Fibroblast of pulmonary artery (primary cell): ENCODE results near the gene SHROOM3.

Experiments
- DNase-seq: peaks from one replicate; pipeline ENCODE4 v3.0.0-alpha.2; 2010; ENCODE audit warnings: low read depth
- H3K4me3 ChIP-seq: replicated peaks from 2 replicates; pipeline ENCODE4 v1.5.1; 2011; ENCODE audit warnings: low read depth, mild to moderate bottlenecking, control low read depth, low read length, moderate library complexity
- TF ChIP-seq, protein P1 (sequence below): IDR thresholded peaks from 2 replicates; pipeline ENCODE4 v1.5.1; 2011; ENCODE audit warnings: mild to moderate bottlenecking, control low read depth, low read length, inconsistent platforms; ENCODE audit errors: missing control alignments

Gene SHROOM3

DNA sequence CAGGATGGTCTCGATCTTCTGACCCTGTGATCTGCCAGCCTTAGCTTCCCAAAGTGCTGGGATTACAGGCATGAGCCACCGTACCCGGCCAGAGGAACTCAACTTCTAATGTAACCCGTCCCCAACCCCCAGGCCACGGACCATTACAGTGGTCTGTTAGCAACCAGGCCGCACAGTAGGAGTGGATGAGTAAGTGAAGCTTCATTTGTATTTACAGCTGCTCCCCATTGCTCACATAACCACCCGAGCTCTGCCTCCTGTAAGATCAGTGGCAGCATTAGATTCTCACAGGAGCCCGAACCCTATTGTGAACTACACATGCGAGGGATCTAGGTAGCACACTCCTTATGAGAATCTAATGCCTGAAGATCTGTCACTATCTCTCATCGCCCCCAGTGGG is 119.6 kb downstream of the SHROOM3 start:
- DNase-seq = no peak
- no peak overlapping the region for H3K4me3 ChIP-seq
- TF ChIP-seq, protein P1, sequence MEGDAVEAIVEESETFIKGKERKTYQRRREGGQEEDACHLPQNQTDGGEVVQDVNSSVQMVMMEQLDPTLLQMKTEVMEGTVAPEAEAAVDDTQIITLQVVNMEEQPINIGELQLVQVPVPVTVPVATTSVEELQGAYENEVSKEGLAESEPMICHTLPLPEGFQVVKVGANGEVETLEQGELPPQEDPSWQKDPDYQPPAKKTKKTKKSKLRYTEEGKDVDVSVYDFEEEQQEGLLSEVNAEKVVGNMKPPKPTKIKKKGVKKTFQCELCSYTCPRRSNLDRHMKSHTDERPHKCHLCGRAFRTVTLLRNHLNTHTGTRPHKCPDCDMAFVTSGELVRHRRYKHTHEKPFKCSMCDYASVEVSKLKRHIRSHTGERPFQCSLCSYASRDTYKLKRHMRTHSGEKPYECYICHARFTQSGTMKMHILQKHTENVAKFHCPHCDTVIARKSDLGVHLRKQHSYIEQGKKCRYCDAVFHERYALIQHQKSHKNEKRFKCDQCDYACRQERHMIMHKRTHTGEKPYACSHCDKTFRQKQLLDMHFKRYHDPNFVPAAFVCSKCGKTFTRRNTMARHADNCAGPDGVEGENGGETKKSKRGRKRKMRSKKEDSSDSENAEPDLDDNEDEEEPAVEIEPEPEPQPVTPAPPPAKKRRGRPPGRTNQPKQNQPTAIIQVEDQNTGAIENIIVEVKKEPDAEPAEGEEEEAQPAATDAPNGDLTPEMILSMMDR = no peak

DNA sequence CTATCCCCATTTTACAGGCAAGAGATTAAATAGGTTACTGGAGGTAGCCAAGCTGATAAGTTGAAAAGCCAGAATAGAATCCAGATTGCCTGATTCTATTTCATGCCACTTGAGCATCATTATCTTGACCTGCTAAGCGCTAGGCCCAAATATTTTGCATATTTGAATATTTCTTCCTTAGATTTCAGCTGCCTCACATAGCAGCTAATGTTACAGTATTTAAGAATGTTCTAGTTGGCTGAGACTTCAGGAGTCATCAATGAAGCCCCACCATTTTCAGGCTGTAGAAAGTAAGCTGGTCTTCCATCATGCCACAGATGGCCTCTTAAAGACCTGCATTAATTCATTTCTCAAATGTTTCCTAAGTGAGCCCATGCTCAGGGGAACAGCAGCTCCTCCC is 121.4 kb downstream of the SHROOM3 start:
- no peak for DNase-seq
- TF ChIP-seq, protein P1 = no peak

DNA sequence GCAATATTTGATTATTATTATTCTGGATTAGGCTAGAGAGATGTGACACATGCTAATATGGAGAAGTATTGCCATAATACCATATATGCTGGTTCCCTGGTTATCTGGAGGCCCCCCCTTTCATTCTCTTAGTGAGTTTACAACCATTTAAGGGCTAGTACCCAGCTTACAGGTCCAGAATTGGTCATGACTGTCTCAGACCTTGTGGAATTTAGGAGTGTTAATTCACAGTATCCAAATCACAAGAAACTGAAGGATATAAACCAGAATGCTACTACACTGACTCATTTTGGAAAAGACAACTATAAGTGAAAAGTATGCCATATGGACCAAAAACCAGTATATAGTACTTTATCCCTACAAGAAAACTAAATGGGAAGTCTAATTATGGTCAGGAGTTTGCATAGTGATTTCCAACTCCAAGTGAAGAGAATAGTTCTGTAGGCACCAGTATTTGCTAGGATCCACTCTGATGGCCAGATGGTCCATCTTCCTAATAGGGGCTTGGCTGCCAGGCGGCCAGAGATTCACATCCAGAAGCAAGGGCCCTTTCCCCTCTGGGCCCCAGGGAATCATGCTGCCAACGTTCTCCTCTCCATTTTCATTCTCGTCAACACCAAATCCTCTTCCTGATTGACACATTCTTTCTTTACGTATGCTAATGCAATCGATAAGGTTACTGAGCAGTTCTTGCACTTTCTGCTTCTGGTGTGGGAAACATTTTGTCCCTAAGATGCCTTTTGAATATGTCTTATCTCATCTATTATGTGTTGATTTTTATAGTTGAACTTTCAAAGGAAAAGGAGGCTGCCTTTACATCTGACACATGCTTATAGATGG is 123.6 kb downstream of the SHROOM3 start:
- no peak for DNase-seq
- H3K4me3 ChIP-seq = no peak overlapping the region
- TF ChIP-seq, protein P1 = no peak

More for the DNA sequence above, 121.4 kb downstream of the SHROOM3 start:
- H3K4me3 ChIP-seq = no peak overlapping the region

DNA sequence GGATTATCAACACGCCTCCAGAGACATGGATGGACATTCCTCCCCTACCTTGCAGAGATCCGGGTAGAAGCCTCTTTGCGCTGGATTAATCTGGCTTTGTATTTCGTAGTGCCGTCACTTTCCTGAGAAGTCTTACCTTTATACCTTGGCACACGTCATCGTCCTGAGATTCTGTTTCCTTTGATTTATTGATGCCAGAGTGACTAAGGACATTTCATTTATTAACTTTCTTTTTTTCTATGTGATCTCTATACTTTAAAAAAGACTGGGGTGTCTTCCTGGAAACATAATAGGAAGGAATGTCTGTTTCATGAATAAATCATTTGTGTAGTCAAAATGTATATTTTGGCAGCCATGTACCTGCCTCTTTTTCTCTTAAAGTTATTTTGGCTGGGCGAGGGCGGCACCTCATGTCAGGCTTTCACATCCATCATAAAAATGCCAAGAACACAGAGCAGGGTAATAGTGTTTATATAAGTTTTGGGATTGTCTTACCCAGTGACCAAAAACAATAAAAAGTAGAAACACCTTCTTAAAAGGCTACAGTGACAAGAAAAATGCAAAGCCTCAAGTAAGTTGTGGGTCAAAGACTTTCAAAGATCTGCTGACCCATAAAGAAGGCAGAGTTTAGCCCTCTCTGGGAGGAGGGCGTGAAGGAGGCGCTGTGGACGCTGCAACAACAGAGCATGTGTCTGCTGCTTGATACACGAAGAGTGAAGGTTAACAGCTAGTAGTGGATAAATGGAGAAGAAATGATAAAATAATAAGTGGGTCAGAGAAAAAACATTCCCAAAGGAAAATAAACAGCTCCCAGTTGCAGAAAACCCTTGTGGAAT is 124.4 kb downstream of the SHROOM3 start:
- DNase-seq = no peak
- H3K4me3 ChIP-seq = no peak overlapping the region
- TF ChIP-seq, protein P1 = no peak

DNA sequence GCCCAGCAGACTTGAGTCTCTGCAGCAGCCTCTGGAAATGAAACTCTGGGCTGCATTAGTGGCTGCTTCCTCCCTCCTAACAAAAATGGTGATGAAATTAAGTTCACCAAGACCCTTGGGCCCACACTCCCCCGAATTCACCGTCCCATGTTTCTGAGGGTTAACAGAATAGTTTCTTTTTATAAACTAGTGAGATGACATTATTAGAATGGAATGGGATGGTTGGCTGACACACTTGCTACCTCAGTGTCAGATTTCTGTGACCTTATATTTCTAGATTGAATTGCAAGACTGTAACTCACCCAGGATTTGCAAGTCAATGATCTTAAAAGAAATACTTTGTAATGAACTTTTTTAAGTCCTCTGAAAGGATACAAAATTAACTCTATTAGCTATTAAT is 127.1 kb downstream of the SHROOM3 start:
- DNase-seq = peak; percentile 60
- H3K4me3 ChIP-seq = no peak overlapping the region
- TF ChIP-seq, protein P1 = no peak

DNA sequence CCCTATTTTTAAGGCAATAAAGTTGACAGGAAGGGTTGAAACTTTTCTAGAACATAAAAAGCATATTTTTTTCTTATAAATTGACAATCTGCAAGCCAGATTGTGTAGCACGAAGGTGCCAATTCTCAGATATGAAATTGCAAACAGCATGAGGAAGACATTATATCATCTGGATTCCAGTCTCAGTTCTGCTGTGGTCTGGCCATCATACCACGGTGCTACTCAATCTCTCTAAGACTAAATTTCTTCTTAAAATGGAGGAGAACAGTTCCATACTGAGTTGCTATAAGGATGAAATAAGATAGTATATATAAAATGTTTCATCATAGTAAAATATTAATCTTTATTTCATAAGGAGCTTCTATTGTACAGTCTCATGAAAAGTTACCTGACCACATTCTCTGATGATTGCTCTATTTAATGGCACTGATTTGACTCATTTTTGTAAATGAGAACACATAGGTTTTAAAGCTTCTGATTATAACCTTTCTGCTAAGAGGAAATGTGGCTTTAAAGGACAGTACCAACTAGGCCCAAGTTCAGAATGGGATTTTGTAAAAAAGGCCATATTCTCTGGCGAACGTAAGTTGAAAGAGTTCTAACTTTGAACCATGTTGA is 127.9 kb downstream of the SHROOM3 start:
- TF ChIP-seq, protein P1 = no peak
- no peak for DNase-seq
- no peak overlapping the region for H3K4me3 ChIP-seq
